HG03103 (cell line): ENCODE data around the gene ETV1.

Source experiments
- ATAC-seq: cut with Tn5 transposase; IDR thresholded peaks from one replicate; pipeline ENCODE4 v1.9.1; 2021; ENCODE audit warnings: low read depth; ENCODE audit not compliant: unreplicated experiment

The ETV1 gene

GRCh38 chr7:13988065-13988464, 1.4 kb downstream of the ETV1 start:
- no peak for ATAC-seq

GRCh38 chr7:13987395-13987794, 2.1 kb downstream of the ETV1 start:
- ATAC-seq, result no peak

GRCh38 chr7:13986208-13986607, 3.3 kb downstream of the ETV1 start:
- no peak for ATAC-seq

- no peak for ATAC-seq
Measured at GRCh38 chr7:13984831-13985685, 4.4 kb downstream of the ETV1 start.

- ATAC-seq, result no peak
Measured at GRCh38 chr7:13984061-13984460, 5.4 kb downstream of the ETV1 start.

- ATAC-seq, result no peak
Measured at GRCh38 chr7:13982940-13983677, 6.4 kb downstream of the ETV1 start.

GRCh38 chr7:13981070-13981469, 8.4 kb downstream of the ETV1 start:
- ATAC-seq, result no peak

GRCh38 chr7:13980474-13980873, 9.0 kb downstream of the ETV1 start:
- ATAC-seq, result no peak

GRCh38 chr7:13979671-13980435, 9.6 kb downstream of the ETV1 start:
- no peak for ATAC-seq

- ATAC-seq, result no peak
Measured at GRCh38 chr7:13976594-13976993, 12.9 kb downstream of the ETV1 start.

GRCh38 chr7:13965077-13965476, 24.4 kb downstream of the ETV1 start:
- ATAC-seq, result no peak

GRCh38 chr7:13963925-13964324, 25.5 kb downstream of the ETV1 start:
- no peak for ATAC-seq

GRCh38 chr7:13955494-13955893, 34.0 kb downstream of the ETV1 start:
- ATAC-seq, result no peak

- no peak for ATAC-seq
Measured at GRCh38 chr7:13953368-13953767, 36.1 kb downstream of the ETV1 start.

GRCh38 chr7:13952921-13953320, 36.5 kb downstream of the ETV1 start:
- ATAC-seq, result no peak

GRCh38 chr7:13949939-13950338, 39.5 kb downstream of the ETV1 start:
- ATAC-seq, result no peak

GRCh38 chr7:13949445-13949844, 40.0 kb downstream of the ETV1 start:
- ATAC-seq, result no peak

GRCh38 chr7:13948019-13948801, 41.3 kb downstream of the ETV1 start:
- no peak for ATAC-seq

- ATAC-seq, result no peak
Measured at GRCh38 chr7:13947535-13947934, 41.9 kb downstream of the ETV1 start.

GRCh38 chr7:13946181-13946580, 43.3 kb downstream of the ETV1 start:
- ATAC-seq, result no peak
